ENCODE data around the gene SHISA8. TPM values are rescaled to one million over a fixed set of nuclear protein-coding genes. Genes with fewer than 3 reads are reported as not detected.

Gene SHISA8
- total and polyA plus RNA-seq, 10 donors: 0.51 to 5.9 (median 3.0) TPM

DNA sequence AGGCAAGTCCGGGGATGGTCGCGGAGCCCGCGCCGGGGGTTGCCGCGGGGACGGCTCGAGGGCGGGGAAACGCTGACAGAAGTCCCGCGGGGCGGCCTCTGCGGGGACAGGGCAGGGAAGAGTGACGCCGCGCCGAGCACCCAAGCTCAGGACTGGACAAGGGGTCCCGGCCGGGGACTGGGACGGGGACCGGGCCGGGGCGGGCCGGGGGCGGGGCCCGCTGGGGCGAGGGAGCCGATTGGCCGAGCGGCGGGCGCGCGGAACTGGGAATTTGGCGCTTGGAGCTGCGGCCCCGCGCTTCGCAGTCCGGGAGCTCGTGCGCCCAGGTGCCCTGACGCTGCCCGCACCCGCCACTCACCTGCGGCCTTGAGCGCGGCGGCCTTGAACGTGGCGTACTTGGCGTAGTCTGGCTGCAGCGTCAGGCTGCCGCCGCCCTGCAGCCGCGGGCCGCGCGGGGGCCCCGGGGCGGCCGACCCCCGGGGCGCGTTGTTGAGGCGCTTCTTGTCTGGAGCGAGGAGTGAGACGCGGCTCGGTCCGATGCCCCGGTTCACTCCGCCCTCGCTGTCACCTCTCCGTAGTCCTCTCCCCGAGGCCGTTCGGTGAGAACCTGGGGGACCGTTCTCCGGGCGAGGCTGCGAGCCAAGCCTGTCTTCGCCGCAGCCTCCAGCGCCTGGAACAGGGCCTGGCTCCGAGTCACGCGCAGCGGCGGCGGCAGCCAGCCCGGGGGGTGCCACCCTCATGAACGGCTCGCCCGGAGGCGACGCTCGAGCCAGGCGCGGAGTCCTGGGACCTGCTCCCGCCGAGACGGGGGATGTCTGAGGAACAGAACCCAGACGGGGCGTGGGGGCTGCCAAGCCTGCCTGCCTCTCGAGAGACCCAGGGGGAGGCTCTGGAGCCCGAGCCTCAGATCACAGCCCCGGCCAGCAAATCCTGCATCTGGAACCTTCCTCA lies 4.5 kb downstream of the SHISA8 start:
- peaks cover 25 to 78% (median 51%) of the 10 kb centered on the region in 6 donors for H3K4me1 ChIP-seq
- intact Hi-C loops (cut with DNase I; ENCODE audit: low total_unique reads): no loop called here
- H3K9me3 ChIP-seq: no peaks in the 10 kb centered on the region
- H3K4me3 ChIP-seq: peak overlapping the region; percentile 7 to 68 (median 37)
- no peak for DNase-seq
- H3K36me3 ChIP-seq: peaks cover 0 to 28% (median 16%) of the 10 kb centered on the region in 6 donors
- H3K27ac ChIP-seq: peak overlapping the region in 1 of 8 donors; percentile 74
- peaks cover 4 to 66% (median 58%) of the 10 kb centered on the region in 7 donors for H3K27me3 ChIP-seq (replicated peaks in 1 of 7)
- TF ChIP-seq POLR2AphosphoS5 (IDR thresholded peaks at IDR 0.05) (peak in 1 of 3 donors; percentile 37), POLR2A (IDR thresholded peaks at IDR 0.05) (no peak)
- WGBS, 5 donors: 1 to 8% (median 2%) methylated on average over 9 to 112 of the region's 112 CpGs

GRCh38 chr22:41909310-41910049 lies 5.4 kb downstream of the SHISA8 start:
- DNase-seq: no peak
- H3K9me3 ChIP-seq: no peaks in the 10 kb centered on the region
- H3K4me3 ChIP-seq: peak overlapping the region in 6 of 8 donors; percentile 23 to 68 (median 38)
- peaks cover 4 to 57% (median 50%) of the 10 kb centered on the region in 7 donors for H3K27me3 ChIP-seq (replicated peaks in 1 of 7)
- no peak for TF ChIP-seq CTCF (IDR thresholded peaks at IDR 0.05 in 8 of 11, conservative IDR thresholded peaks at IDR 0.05 in 3 of 11)
- TF ChIP-seq POLR2A (IDR thresholded peaks at IDR 0.05): no peak
- peak in 1 of 3 donors; percentile 31 for TF ChIP-seq POLR2AphosphoS5 (IDR thresholded peaks at IDR 0.05)
- 26 to 31% (median 28%) methylated on average over 24 to 55 of the region's 55 CpGs for WGBS, 5 donors
- H3K4me1 ChIP-seq: peaks cover 22 to 70% (median 44%) of the 10 kb centered on the region in 6 donors
- peaks cover 0 to 36% (median 24%) of the 10 kb centered on the region in 6 donors for H3K36me3 ChIP-seq
- intact Hi-C loops (cut with DNase I; ENCODE audit: low total_unique reads): no loop called here
- H3K27ac ChIP-seq: peak overlapping the region in 1 of 8 donors; percentile 74

DNA sequence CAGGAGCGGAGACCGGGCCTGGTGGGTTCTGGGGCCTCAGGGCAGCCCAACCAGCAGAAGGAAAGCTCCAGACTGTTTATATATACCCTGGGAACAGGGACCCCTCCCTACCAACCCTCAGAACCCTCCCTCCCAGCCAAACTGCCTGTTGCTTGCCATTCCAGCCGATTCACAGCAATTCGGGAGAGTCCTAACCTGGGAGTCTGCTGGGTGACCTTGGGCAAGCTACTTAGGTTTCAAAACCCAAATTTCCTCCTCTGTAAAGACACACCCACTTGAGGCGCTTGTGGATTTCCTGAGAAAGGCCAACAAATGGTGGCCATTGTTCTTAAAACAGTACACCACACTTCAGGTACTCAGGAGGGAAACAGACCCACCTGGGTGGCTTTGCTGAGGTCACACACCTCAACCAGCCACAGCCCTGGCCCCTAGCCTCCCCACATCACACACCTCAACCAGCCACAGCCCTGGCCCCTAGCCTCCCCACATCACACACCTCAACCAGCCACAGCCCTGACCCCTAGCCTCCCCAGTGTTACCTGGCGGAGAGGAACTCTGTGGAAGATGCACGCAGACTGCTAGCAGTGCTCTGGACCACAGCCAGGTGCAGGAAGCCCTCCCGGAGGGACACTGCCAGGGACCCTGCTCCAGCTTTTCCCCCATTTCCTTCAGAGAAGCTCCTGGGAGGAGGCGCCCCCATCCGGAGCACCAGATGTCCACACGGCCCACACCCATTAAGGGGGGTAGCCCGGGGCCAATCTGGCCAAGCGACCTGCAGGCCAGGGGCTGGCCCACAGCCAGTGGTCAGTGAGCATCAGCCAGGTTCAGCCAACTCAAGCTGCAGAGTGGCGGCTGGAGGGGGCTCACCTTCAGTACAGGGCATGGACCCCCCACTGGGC lies 6.2 kb downstream of the SHISA8 start:
- intact Hi-C loops (cut with DNase I; ENCODE audit: low total_unique reads): no loop called here
- 55 to 70% (median 64%) methylated on average over 13 to 14 of the region's 14 CpGs for WGBS, 5 donors
- no peak for DNase-seq
- peaks cover 22 to 63% (median 40%) of the 10 kb centered on the region in 6 donors for H3K4me1 ChIP-seq
- no peaks in the 10 kb centered on the region for H3K9me3 ChIP-seq
- H3K27me3 ChIP-seq (replicated peaks in 1 of 7): peaks cover 4 to 49% (median 43%) of the 10 kb centered on the region in 7 donors
- H3K4me3 ChIP-seq: no peak overlapping the region
- peak overlapping the region in 3 of 8 donors; percentile 19 to 74 (median 19) for H3K27ac ChIP-seq
- peaks cover 0 to 44% (median 32%) of the 10 kb centered on the region in 6 donors for H3K36me3 ChIP-seq
- TF ChIP-seq CTCF (IDR thresholded peaks at IDR 0.05 in 8 of 11, conservative IDR thresholded peaks at IDR 0.05 in 3 of 11) (no peak), POLR2AphosphoS5 (IDR thresholded peaks at IDR 0.05) (no peak), POLR2A (IDR thresholded peaks at IDR 0.05) (no peak)

Measured in spleen (tissue), 11 donors.